ENCODE measurements around the gene PSMB3. TPM values are rescaled to one million over a fixed set of nuclear protein-coding genes. Genes with fewer than 3 reads are reported as not detected.
A peak's percentile ranks its signal among the peaks of the same experiment; 100 is the strongest.

Gene PSMB3
- 494 and 524 TPM in 2 replicates for total RNA-seq (2014; rRNA removed; shearing (Covaris generic); ENCODE audit: low replicate concordance)

DNA sequence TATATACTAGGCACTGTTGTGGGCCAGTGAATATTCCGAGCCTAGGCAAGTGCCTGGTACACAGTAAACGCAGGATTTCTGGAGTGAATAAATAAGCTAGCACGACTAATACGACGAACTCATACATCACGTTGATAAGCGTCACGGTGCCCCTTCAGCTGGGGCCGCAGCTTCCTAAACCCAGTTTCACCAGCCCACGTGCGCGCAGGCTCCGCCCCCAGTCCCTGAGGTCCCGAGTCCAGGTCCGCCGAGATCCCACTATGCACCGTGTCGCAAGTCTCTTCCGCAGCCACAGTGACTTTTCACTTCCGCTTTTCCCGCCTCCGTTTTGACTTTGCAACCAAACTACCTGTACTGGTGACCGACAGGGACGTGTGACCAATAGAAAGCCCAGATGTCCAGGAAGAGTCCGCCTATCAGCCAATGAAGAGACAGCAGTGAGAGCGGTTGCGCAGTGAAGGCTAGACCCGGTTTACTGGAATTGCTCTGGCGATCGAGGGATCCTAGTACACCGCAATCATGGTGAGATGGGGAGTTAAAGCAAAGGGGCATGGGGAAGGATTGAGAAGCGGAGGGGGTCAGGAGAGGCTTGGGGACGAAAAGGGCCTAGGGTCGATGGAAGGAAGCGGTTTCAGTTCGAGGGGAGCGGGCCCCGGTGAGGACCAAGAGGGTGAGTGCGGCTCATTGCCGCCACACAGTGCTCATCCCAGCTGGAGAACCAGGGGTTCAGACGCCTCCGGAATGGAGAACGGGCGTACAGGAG is at the start of gene PSMB3:
Gene PSMB3 (plus strand): TSS at position 434 of the 763 bp plus-strand sequence. CDS start 86 bp downstream, at position 520.
- H3K27me3 ChIP-seq, result no peaks in the 10 kb centered on the region
- peak within 1 kb of the TSS; percentile 76 for H3K4me3 ChIP-seq
- peak; percentile 99 for DNase-seq
- H3K9me3 ChIP-seq, result no peaks in the 10 kb centered on the region
- peaks cover 41% of the 10 kb centered on the region for H3K36me3 ChIP-seq

DNA sequence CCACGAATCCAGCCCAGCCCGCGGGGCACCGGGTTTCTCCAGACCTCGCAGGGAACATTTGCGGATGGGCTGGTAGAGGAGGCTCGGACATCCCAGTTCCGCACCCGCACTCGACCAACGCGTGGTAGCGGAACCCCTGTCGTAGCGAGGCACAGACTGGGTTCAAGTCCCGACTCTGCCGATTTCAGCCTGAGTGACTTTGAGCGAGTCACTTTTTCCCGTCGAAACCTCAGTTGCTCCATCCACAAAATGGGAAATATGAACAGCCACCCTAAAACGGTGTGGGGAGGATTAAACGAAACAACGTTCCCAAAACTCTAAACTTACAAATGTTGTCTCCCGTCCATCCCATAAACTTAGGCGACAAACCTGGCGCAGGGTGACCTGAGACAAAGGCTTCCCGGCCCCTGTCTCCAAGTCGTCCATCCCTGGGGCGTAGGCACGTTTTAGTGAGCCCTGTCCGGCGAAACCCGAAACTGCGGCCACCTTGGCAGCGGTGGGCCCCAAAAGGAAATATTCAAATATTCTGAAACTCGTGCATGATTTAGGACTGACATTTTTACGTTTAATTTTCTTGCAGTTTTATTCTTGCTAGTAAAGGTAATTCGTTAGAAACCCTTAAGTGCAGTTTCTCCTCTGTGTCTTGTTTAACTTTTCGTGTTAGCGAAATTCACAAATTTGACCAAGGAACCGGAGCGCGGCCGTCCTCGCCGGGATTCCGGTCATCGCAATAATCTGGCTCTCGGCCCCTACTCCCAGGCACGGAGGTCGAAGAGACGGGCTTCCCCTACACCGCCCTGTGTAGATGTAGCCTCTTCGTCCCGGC is 49.4 kb upstream of the PSMB3 start:
- H3K4me3 ChIP-seq, result peak overlapping the region; percentile 69
- no peaks in the 10 kb centered on the region; the same call in 1 of the 2 replicates for H3K27me3 ChIP-seq
- peak; percentile 20 for DNase-seq
- H3K9me3 ChIP-seq, result no peaks in the 10 kb centered on the region; the same call in 1 of the 2 replicates
- peaks cover 17% of the 10 kb centered on the region for H3K36me3 ChIP-seq

DNA sequence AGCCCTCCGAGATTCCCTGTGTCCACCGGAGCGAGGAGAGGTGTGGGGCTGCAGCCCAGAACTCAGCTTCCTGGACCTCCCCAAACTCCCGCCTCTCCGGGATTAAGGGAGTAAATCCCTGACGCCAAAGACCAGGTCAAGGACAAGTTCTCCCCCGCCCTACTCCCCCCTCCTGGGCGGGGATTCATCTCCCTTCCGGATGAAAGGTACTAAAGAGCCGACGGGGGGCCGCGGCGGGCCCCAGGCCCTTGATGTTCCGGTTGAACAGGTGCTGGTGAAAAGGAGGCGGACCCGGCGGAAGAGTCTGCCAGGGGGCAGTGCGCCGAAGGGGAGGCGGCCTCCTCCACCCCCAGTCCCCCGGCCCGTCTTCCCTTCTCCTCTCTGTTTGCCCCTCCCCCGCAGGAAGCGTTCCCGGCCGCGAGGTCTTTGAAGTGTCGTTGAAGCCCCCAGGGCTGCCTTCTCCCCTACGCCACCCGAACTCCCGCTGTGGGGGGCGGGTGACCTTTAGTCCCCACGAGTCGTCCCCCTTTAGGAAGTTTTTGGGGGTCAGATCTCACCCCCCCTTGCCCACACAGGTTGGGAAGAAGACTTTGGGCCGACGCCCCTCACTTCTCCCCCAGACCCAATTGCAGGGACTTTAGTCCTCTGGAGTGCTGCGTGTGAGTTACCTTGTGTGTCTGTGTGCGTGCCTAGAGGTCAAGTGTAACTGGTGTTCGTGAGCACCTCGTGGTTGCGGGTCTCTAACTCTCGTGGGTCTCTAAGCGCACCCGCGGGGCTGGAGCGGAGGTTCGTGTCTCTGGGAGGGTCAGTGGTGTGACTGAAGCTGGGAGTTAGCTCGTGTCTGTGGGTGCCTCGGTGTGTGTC is 48.6 kb upstream of the PSMB3 start:
- peaks cover 23% of the 10 kb centered on the region for H3K36me3 ChIP-seq
- DNase-seq, result peak; percentile 38
- no peaks in the 10 kb centered on the region; the same call in 1 of the 2 replicates for H3K9me3 ChIP-seq

DNA sequence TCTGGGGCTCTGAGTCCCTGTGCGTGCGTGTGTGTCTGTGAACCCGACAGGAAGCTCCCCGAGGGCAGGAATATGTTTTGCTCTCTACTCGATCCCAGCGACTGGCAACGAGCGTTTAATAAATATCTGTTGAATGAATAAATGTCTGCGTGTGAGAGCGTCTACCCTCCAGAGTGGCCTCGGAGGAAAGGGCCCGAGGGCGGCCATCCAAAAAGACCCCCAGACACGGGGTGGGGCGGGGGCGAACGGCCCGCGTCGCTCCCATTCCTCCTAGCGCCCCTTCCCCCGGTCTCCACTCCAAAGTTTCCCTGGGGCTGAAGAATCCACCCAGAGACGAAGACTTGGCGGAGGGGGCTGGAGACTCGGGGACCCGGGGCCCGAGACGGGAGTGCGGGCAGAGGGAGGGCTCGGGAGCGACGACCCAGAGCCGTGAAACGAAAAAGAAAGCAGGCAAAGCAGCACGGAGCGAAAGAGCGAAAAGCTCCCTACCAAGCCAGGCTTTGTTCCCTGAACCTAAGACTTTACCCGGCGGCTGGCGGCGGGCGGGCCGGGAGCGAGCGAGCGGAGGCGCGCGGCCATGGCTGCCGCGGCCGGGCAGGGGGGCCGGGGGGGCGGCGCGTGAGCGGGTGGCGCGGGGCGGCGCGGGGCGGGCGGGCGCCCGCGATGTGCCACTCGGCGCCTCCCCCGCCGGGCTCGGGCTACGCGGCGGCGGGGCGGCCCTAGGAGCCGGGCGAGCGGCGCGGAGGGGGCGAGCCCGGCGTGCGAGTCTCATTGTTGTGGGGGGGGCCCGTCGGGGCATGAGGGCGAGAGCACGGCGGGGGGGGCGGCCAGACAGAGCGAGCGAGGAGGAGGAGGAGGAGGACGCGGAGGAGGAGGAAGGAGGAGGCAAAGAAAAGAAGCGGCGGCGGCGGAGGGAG is 47.7 kb upstream of the PSMB3 start, which contains the start of gene MLLT6:
Gene MLLT6 (plus strand): TSS at position 668 of the 917 bp plus-strand sequence. CDS start 360 bp downstream, outside the sequence.
- H3K9me3 ChIP-seq, result no peaks in the 10 kb centered on the region; the same call in 1 of the 2 replicates
- peak within 1 kb of the TSS; percentile 69 for H3K4me3 ChIP-seq
- peaks cover 30% of the 10 kb centered on the region for H3K36me3 ChIP-seq
- H3K27me3 ChIP-seq, result no peaks in the 10 kb centered on the region; the same call in 1 of the 2 replicates
- peak; percentile 83 for DNase-seq

More for the DNA sequence above, 48.6 kb upstream of the PSMB3 start:
- Histone ChIP-seq H3K4me3 (peak overlapping the region; percentile 69), H3K27me3 (no peaks in the 10 kb centered on the region; the same call in 1 of the 2 replicates)

DNA sequence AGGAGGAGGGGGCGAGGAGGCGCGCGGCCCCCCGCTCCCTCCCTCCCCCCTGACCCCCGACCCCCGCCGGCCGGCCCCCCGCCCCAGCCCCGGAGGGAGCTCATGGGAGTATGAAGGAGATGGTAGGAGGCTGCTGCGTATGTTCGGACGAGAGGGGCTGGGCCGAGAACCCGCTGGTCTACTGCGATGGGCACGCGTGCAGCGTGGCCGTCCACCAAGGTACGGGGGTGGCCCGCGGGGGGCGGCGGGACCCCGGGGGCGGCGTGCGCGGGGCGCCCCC is 47.1 kb upstream of the PSMB3 start:
- H3K4me3 ChIP-seq, result peak overlapping the region; percentile 69
- H3K27me3 ChIP-seq, result no peaks in the 10 kb centered on the region; the same call in 1 of the 2 replicates
- H3K36me3 ChIP-seq, result peaks cover 33% of the 10 kb centered on the region
- H3K9me3 ChIP-seq, result no peaks in the 10 kb centered on the region; the same call in 1 of the 2 replicates
- no peak for DNase-seq

DNA sequence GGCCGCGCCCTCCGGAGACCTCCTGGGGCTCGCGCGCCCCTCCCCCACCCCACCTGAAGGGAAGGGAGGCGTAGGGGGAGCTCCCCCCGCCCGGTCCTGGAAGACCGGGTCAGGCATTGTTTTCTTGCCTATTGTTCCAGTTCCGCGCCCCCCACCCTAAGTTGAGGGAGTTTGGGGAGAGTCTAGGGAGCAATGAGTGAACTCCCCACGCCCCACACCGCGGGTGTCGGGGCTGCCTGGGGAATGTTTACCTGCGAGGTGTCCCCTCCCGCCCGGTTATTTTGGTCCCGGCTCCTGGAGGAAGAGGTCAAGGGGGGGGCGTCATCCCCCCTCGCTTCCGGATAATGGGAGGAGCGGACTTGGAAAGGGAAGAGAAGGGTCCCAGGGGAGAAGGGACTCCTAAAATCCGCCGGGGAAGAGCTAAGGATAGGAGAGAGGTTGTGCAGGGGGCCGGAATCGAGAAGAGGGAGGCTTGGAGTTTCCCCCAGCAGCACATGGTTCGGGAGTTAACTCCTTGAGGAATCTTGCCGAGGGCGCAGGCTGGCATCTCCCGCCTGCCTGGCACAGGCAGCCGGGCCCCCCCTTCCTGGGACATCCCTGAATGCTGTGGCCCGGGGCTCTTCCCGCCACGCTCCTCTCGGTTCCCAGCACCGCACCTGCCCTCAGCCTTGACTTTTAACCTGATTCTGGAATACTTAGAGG is 46.6 kb upstream of the PSMB3 start:
- Histone ChIP-seq H3K27me3 (no peaks in the 10 kb centered on the region; the same call in 1 of the 2 replicates), H3K9me3 (no peaks in the 10 kb centered on the region; the same call in 1 of the 2 replicates), H3K4me3 (peak overlapping the region; percentile 69), H3K36me3 (peaks cover 33% of the 10 kb centered on the region)
- peak; percentile 57 for DNase-seq

DNA sequence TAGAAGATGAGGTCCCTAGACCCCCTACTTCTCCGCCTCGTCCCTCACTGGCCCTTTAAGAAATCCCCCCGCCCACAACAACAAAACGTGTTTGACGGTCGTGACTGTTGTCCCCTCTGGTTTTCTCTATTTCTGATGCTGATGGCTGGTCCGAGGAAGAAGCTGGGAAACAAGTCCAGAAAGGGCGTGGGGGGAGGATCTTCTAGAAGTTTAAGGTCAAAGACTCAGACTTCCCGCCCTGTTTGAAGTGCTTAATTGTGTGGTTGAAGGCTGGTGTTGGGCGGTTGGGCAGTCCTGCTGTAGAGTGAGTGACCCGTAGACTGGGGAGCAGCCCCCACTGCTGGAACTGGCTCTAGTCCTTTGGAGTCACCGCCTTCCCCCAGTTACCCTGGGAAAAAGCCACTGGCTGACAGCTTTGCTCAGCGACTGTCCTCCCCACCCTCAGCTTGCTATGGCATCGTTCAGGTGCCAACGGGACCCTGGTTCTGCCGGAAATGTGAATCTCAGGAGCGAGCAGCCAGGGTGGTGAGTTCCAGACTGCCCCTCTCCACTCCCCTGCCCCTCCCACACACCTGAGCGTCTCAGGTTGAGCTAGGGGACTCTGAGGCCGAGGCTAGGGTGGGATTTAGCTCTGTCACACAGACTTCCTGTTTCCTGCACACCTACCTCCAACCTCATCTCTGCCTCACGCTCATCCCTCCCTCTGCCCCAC is 45.9 kb upstream of the PSMB3 start:
- H3K9me3 ChIP-seq, result no peaks in the 10 kb centered on the region; the same call in 1 of the 2 replicates
- no peaks in the 10 kb centered on the region; the same call in 1 of the 2 replicates for H3K27me3 ChIP-seq
- H3K36me3 ChIP-seq, result peaks cover 39% of the 10 kb centered on the region
- H3K4me3 ChIP-seq, result peak overlapping the region; percentile 69
- no peak for DNase-seq

DNA sequence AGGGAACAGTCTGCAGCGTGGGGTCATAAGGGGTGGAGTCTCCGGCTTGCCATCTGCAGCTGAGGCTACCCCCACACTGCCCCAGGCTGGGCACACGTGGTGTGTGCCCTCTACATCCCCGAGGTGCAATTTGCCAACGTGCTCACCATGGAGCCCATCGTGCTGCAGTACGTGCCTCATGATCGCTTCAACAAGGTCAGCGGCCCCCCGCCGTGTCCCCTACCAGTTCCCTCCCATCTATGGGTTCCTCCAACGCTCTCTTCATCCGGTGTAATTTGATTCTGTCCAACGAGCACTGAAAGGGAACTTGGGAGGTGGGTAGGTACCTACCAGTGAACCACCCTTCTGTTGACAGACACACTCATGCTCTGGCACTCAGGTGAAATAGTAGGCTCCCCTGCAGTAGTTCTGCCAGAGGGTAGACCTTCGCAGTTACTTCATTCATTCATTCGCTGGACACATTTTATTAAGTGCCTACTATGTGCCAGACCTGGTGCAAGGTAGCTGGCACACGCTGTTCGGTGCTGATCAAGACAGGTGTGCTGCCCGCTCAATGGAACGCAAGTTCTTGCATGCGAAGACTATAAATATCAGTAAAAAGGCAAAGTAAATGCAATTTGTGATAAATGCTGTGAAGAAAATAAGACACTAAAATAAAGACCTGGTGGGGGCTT is 44.7 kb upstream of the PSMB3 start:
- Histone ChIP-seq H3K27me3 (no peaks in the 10 kb centered on the region; the same call in 1 of the 2 replicates), H3K9me3 (no peaks in the 10 kb centered on the region; the same call in 1 of the 2 replicates), H3K36me3 (peaks cover 47% of the 10 kb centered on the region), H3K4me3 (no peak overlapping the region)
- DNase-seq, result no peak

DNA sequence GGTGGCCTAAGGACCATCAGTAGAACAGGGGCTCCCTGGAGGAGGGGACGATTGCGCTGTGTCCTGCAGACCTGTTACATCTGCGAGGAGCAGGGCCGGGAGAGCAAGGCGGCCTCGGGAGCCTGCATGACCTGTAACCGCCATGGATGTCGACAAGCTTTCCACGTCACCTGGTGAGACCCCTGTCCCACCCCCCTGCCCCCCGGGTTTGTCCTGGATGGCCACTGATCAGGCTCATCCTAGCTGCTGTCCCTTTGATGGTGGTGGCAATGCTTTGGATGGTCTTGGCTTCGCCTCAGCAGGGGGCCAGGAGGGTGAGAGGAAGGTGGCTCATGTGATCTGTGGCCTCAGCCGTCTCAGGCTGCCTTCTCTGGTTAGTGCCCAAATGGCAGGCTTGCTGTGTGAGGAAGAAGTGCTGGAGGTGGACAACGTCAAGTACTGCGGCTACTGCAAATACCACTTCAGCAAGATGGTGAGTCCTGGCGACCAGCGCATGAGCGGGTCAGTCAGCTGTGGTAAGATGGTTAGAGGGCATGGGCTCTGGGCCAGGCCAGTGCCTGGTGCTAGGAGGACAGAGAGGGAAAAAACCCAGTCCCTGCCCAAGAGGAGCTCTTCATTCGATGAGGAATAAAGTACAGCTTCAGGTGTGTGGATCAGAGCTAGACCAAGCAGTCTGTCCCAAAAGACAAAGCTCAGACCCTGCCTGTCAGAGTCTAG is 43.3 kb upstream of the PSMB3 start:
- H3K27me3 ChIP-seq, result no peaks in the 10 kb centered on the region; the same call in 1 of the 2 replicates
- H3K4me3 ChIP-seq, result no peak overlapping the region
- DNase-seq, result no peak
- H3K9me3 ChIP-seq, result no peaks in the 10 kb centered on the region
- peaks cover 61% of the 10 kb centered on the region for H3K36me3 ChIP-seq

DNA sequence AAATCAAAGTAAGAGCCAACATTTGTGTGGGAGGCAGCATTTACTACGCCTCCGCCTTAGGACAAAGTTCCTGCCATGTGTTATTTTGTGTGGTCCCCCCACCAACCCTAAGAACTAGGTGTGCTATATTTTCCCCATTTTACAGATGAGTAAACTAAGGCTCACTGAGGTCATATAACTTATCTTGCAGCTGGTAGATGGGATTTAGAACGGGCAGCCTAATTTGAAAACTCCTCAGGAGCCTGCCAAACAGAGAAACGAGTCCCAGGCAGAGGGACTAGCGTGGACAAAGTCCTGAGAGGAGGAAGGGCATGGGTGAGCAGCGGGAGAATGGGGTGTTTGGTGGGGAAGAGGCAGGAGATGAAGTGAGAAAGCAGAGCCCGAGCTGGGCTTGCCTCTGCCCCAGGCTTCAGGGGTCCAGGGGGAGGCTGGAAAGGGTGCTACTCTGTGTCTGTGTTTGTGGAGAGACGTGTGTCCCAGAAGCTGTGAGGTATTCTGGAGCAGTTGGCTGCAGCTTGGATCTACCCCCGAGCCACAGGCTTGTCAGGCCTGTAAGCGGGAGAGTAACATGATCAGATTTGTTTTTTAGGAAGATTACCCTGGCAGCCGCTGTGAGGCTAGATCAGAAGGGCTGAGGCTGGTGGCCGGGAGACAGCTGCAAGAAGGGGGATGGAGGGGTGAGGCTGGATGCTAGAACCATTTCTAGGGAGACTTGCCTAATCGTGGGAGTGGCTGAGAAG is 42.5 kb upstream of the PSMB3 start:
- Histone ChIP-seq H3K4me3 (no peak overlapping the region), H3K36me3 (peaks cover 64% of the 10 kb centered on the region), H3K27me3 (no peaks in the 10 kb centered on the region), H3K9me3 (no peaks in the 10 kb centered on the region)
- no peak for DNase-seq

DNA sequence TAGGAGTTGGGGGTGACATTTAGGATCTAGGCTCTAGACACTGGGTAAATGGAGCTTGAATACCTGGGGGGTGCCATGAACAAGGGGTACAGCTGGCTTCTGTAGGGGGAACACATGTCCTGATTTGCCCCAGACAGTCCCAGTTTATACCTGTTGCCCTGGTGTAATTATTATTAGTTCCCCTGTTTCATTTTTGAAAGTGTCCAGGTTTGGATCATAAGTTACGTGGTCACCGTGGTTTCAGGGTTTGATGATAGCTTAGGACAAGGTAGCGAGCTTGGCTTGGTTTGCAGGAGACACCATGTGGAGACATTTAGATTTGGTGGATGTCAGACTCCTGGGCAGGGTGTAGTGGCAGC is 42.0 kb upstream of the PSMB3 start:
- no peaks in the 10 kb centered on the region for H3K27me3 ChIP-seq
- no peak overlapping the region for H3K4me3 ChIP-seq
- peaks cover 65% of the 10 kb centered on the region for H3K36me3 ChIP-seq

DNA sequence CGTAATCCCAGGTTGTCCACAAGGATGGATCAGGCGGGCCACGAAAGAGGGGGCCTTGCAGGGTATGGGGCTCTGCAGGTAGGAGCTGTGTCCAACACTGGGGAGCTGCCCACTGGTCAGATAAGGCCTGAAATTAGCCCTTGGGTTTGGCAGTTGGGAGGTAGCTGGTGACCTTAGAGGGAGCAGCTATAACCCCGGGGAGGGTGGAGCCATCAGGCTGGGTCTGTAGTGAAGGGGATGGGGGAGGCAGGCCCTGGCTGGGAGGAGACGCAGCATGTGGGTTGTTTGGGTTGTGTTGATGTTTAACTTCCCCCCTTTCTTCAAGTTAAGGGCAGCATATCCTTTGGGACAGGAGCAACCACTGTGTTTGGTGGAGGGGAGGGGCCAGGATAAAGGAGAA is 41.6 kb upstream of the PSMB3 start:
- DNase-seq, result no peak
- Histone ChIP-seq H3K9me3 (no peaks in the 10 kb centered on the region), H3K4me3 (no peak overlapping the region), H3K36me3 (peaks cover 69% of the 10 kb centered on the region), H3K27me3 (no peaks in the 10 kb centered on the region)

More for the DNA sequence above, 42.0 kb upstream of the PSMB3 start:
- no peak for DNase-seq
- H3K9me3 ChIP-seq, result no peaks in the 10 kb centered on the region

Measured in MG63 (cell line).